ENCODE measurements around the gene ELFN2. TPM values are rescaled to one million over a fixed set of nuclear protein-coding genes. Genes with fewer than 3 reads are reported as not detected.

Gene ELFN2
- total and polyA plus RNA-seq, 9 donors: 0.01 to 0.05 (median 0.03) TPM; not detected in 5

DNA sequence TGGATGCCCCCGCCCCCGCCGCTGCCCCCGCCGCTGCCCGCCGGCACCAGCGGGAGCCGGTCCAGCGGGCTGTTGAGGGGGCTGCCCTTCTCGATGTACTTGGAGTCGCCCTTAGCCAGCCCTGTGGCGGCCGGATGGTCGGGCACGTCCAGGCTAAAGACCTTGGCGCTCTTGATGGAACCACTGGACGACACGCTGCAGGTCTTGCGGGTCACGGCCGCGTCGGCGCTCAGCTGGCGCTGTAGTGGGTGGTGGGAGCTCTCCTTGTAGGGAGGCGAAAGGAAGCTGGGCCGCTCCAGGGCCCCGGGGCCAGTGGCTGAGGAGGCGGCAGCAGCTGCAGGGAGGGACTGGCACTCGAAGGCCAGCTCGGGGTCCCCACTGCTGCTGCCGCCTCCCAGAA lies 53.8 kb downstream of the ELFN2 start:
- no peaks in the 10 kb centered on the region for H3K36me3 ChIP-seq
- no peaks in the 10 kb centered on the region for H3K9me3 ChIP-seq
- no peaks in the 10 kb centered on the region for H3K4me1 ChIP-seq (ENCODE audit: insufficient read depth)
- 85 to 89% (median 87%) methylated on average over 22 to 33 of the region's 33 CpGs for WGBS, 3 donors
- TF ChIP-seq, protein P1, sequence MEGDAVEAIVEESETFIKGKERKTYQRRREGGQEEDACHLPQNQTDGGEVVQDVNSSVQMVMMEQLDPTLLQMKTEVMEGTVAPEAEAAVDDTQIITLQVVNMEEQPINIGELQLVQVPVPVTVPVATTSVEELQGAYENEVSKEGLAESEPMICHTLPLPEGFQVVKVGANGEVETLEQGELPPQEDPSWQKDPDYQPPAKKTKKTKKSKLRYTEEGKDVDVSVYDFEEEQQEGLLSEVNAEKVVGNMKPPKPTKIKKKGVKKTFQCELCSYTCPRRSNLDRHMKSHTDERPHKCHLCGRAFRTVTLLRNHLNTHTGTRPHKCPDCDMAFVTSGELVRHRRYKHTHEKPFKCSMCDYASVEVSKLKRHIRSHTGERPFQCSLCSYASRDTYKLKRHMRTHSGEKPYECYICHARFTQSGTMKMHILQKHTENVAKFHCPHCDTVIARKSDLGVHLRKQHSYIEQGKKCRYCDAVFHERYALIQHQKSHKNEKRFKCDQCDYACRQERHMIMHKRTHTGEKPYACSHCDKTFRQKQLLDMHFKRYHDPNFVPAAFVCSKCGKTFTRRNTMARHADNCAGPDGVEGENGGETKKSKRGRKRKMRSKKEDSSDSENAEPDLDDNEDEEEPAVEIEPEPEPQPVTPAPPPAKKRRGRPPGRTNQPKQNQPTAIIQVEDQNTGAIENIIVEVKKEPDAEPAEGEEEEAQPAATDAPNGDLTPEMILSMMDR (IDR thresholded peaks at IDR 0.05): no peak
- intact Hi-C loops (cut with DNase I): no loop called here
- H3K27ac ChIP-seq: no peak overlapping the region
- H3K4me3 ChIP-seq: no peak overlapping the region
- no peaks in the 10 kb centered on the region for H3K27me3 ChIP-seq
- DNase-seq: no peak

- Histone ChIP-seq H3K27me3 (no peaks in the 10 kb centered on the region), H3K4me1 (ENCODE audit: insufficient read depth) (no peaks in the 10 kb centered on the region), H3K36me3 (no peaks in the 10 kb centered on the region), H3K27ac (no peak overlapping the region), H3K9me3 (no peaks in the 10 kb centered on the region), H3K4me3 (no peak overlapping the region)
- intact Hi-C loops (cut with DNase I): no loop called here
- TF ChIP-seq EP300 (IDR thresholded peaks at IDR 0.05) (no peak), POLR2A (IDR thresholded peaks at IDR 0.05) (no peak)
- TF ChIP-seq, protein P1 (IDR thresholded peaks at IDR 0.05): no peak
- no peak for DNase-seq
- WGBS, 3 donors: 71 to 82% (median 73%) methylated on average over 14 to 18 of the region's 18 CpGs
Observed at GRCh38 chr22:37371911-37372310, 55.4 kb downstream of the ELFN2 start.

DNA sequence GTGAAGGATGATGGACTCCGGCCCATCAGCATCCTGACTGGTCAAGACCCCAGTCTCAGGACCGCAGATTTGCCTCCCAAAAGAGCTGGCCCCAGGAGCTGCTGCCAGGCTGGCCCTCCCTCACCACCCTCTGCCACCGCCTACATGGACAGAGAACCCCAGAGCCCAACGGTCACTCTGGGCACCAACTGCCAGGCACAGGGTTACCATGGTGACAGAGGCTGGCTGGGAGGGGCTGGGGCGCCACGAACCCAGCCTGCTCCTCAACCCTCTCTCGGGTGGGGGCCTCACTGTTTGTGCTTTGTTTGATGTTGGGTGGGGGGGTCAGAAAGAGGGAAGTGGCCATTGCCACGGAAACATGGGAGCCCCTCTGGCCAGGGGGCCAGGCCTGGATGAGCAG lies 55.8 kb downstream of the ELFN2 start:
- H3K9me3 ChIP-seq: no peaks in the 10 kb centered on the region
- H3K4me3 ChIP-seq: no peak overlapping the region
- 59 to 70% (median 70%) methylated on average over 8 of the region's 8 CpGs for WGBS, 3 donors
- H3K27me3 ChIP-seq: no peaks in the 10 kb centered on the region
- TF ChIP-seq POLR2A (IDR thresholded peaks at IDR 0.05): no peak
- TF ChIP-seq, protein P1 (IDR thresholded peaks at IDR 0.05): no peak
- TF ChIP-seq EP300 (IDR thresholded peaks at IDR 0.05): no peak
- no peak overlapping the region for H3K27ac ChIP-seq
- no peak for DNase-seq
- H3K4me1 ChIP-seq (ENCODE audit: insufficient read depth): no peaks in the 10 kb centered on the region
- H3K36me3 ChIP-seq: no peaks in the 10 kb centered on the region
- intact Hi-C loops (cut with DNase I): no loop called here

GRCh38 chr22:37370306-37370979 lies 56.8 kb downstream of the ELFN2 start:
- intact Hi-C loops (cut with DNase I): no loop called here
- Histone ChIP-seq H3K4me3 (no peak overlapping the region), H3K9me3 (no peaks in the 10 kb centered on the region), H3K4me1 (ENCODE audit: insufficient read depth) (no peaks in the 10 kb centered on the region), H3K27me3 (no peaks in the 10 kb centered on the region), H3K27ac (no peak overlapping the region), H3K36me3 (no peaks in the 10 kb centered on the region)
- TF ChIP-seq POLR2A (IDR thresholded peaks at IDR 0.05) (no peak), EP300 (IDR thresholded peaks at IDR 0.05) (no peak)
- TF ChIP-seq, protein P1 (IDR thresholded peaks at IDR 0.05): no peak
- DNase-seq: no peak
- 66% methylated on average over 12 of the region's 12 CpGs for WGBS, 3 donors
